Body of pancreas (tissue), 4 donors: ENCODE results near the gene PPP5C. TPM values are rescaled to one million over a fixed set of nuclear protein-coding genes. Genes with fewer than 3 reads are reported as not detected.

ENCODE experiments used
- ATAC-seq: fragments of 150-250 bp; one replicate; pipeline ENCODE4 v1.9.1; 2016
- DNase-seq, 4 donors: peaks; one replicate each; pipeline ENCODE4 v3.0.0-alpha.2; 2019
- H3K27ac ChIP-seq, 4 donors: fragments of 200-600 bp; sonication (generic); 1 replicate in 3 of 4; 2 replicates in 1 of 4; pipeline versions ENCODE4 v1.5.1 to v1.6.1; 2016 to 2019; ENCODE audit warnings: mild to moderate bottlenecking in 1 of 4, mixed read lengths in 1 of 4, moderate library complexity in 1 of 4
- H3K27me3 ChIP-seq, 2 donors: fragments of 200-600 bp; sonication (generic); one replicate each; pipeline ENCODE4 v1.6.0; 2016; ENCODE audit warnings: mild to moderate bottlenecking in 1 of 2
- H3K36me3 ChIP-seq, 2 donors: fragments of 200-600 bp; sonication (generic); replicated peaks in 1 of 2; 2 replicates each; pipeline ENCODE4 v1.5.1; 2016; ENCODE audit warnings: low read depth in 2 of 2; ENCODE audit not compliant: insufficient read depth in 1 of 2
- H3K4me1 ChIP-seq: fragments of 200-600 bp; sonication (generic); one replicate; pipeline ENCODE4 v1.6.0; 2016
- H3K4me3 ChIP-seq, 2 donors: fragments of 200-600 bp; sonication (generic); 1 replicate in 1 of 2; 2 replicates in 1 of 2; pipeline ENCODE4 v1.5.1; 2016 to 2019
- H3K9me3 ChIP-seq, 3 donors: fragments of 200-600 bp; sonication (generic); 1 replicate in 2 of 3; 2 replicates in 1 of 3; pipeline ENCODE4 v1.5.1; 2016
- POLR2A ChIP-seq, 3 donors: fragments of 450-650 bp; IDR thresholded peaks; one replicate each; pipeline ENCODE4 v1.6.1; 2016; ENCODE audit warnings: antibody characterized with exemption in 3 of 3, mild to moderate bottlenecking in 2 of 3
- WGBS, 2 donors: methylation state at CpG; one replicate each; pipeline ENCODE4 v1.1.5; 2017; 5-methylcytosine and 5-hydroxymethylcytosine counted together
- intact Hi-C: fragments of 100-400 bp; cut with DNase I; formaldehyde crosslinking; loops from one replicate; pipeline ENCODE4 v1.15.1; 2023
- total RNA-seq, 2 donors: library from RNA; depleted of rRNA; stranded (reverse); fragments of >200 nt; gene quantifications; one replicate each; pipeline ENCODE4 v1.1.0, GENCODE V29; 2016
- TF ChIP-seq, protein P1 (sequence below), 7 experiments: fragments of 450-650 bp in 4 of 7; fragments of 200-600 bp in 3 of 7; sonication (generic) in 3 of 7; IDR thresholded peaks; one replicate each; pipeline ENCODE4 v1.5.1; 2016 to 2019; ENCODE audit warnings: antibody characterized with exemption in 7 of 7

The PPP5C gene
- total RNA-seq, 2 donors from 2014 or later, result 31.1 to 77.5 TPM

GRCh38 chr19:46299695-46300094 is 47.2 kb upstream of the PPP5C start:
- no peak for DNase-seq
- intact Hi-C loops, result no loop called here
- Histone ChIP-seq H3K27me3 (no peaks in the 10 kb centered on the region), H3K9me3 (no peaks in the 10 kb centered on the region), H3K27ac (peak overlapping the region; percentile 70 to 90 (median 84)), H3K4me1 (peaks cover 56% of the 10 kb centered on the region), H3K4me3 (no peak overlapping the region), H3K36me3 (no peaks in the 10 kb centered on the region)
- ATAC-seq, result no peak
- TF ChIP-seq POLR2A (IDR thresholded peaks at IDR 0.05), result no peak
- TF ChIP-seq, protein P1, sequence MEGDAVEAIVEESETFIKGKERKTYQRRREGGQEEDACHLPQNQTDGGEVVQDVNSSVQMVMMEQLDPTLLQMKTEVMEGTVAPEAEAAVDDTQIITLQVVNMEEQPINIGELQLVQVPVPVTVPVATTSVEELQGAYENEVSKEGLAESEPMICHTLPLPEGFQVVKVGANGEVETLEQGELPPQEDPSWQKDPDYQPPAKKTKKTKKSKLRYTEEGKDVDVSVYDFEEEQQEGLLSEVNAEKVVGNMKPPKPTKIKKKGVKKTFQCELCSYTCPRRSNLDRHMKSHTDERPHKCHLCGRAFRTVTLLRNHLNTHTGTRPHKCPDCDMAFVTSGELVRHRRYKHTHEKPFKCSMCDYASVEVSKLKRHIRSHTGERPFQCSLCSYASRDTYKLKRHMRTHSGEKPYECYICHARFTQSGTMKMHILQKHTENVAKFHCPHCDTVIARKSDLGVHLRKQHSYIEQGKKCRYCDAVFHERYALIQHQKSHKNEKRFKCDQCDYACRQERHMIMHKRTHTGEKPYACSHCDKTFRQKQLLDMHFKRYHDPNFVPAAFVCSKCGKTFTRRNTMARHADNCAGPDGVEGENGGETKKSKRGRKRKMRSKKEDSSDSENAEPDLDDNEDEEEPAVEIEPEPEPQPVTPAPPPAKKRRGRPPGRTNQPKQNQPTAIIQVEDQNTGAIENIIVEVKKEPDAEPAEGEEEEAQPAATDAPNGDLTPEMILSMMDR (IDR thresholded peaks at IDR 0.05), result no peak
- WGBS, 2 donors, result 46 to 57% methylated on average over 7 of the region's 7 CpGs

DNA sequence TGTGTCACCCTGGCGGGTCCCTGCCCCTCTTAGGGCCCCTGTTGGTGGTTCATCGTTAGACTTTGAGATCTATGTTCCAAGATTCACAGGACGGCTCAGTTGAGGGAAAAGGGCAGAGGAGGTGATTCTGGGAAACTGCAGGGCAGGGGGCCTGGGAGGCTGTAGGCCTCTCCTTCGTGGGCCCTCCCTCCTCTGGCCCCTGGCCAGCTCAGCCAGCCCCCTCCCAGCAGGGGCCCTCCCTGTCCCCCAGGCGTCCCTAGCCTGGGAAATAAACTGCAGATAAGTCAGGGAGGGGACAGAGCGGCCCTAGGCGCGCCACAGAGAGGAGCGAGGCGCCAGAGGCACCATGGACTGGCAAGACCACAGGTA is 43.6 kb upstream of the PPP5C start:
- no peak for ATAC-seq
- H3K27me3 ChIP-seq, result no peaks in the 10 kb centered on the region
- no peaks in the 10 kb centered on the region for H3K9me3 ChIP-seq
- no peak overlapping the region for H3K4me3 ChIP-seq
- no peak for DNase-seq
- H3K27ac ChIP-seq, result peak overlapping the region in 1 of 4 donors; percentile 41
- intact Hi-C loops, result no loop called here
- H3K36me3 ChIP-seq, result no peaks in the 10 kb centered on the region
- TF ChIP-seq, protein P1 (IDR thresholded peaks at IDR 0.05), result no peak
- TF ChIP-seq POLR2A (IDR thresholded peaks at IDR 0.05), result no peak
- peaks cover 41% of the 10 kb centered on the region for H3K4me1 ChIP-seq
- 74 to 82% methylated on average over 10 of the region's 10 CpGs for WGBS, 2 donors

GRCh38 chr19:46303691-46304397 is 43.0 kb upstream of the PPP5C start:
- no peak overlapping the region for H3K4me3 ChIP-seq
- 38% methylated on average over 51 to 56 of the region's 56 CpGs for WGBS, 2 donors
- H3K27me3 ChIP-seq, result no peaks in the 10 kb centered on the region
- no peaks in the 10 kb centered on the region for H3K36me3 ChIP-seq
- peak; percentile 30 for ATAC-seq
- TF ChIP-seq, protein P1 (IDR thresholded peaks at IDR 0.05), result no peak
- peak in 1 of 3 donors; percentile 31 for TF ChIP-seq POLR2A (IDR thresholded peaks at IDR 0.05)
- intact Hi-C loops, result no loop called here
- peak; percentile 75 to 86 (median 83) for DNase-seq
- peak overlapping the region in 1 of 4 donors; percentile 41 for H3K27ac ChIP-seq
- H3K9me3 ChIP-seq, result no peaks in the 10 kb centered on the region
- peaks cover 36% of the 10 kb centered on the region for H3K4me1 ChIP-seq

- Histone ChIP-seq H3K4me3 (no peak overlapping the region), H3K9me3 (no peaks in the 10 kb centered on the region), H3K36me3 (no peaks in the 10 kb centered on the region), H3K27ac (no peak overlapping the region), H3K27me3 (no peaks in the 10 kb centered on the region), H3K4me1 (peaks cover 9% of the 10 kb centered on the region)
- DNase-seq (no peak), ATAC-seq (no peak)
- intact Hi-C loops, result no loop called here
- WGBS, 2 donors, result 96 to 100% methylated on average over 3 of the region's 3 CpGs
- no peak for TF ChIP-seq POLR2A (IDR thresholded peaks at IDR 0.05)
- TF ChIP-seq, protein P1 (IDR thresholded peaks at IDR 0.05), result no peak
These were observed 40.4 kb upstream of the PPP5C start for GRCh38 chr19:46306501-46306900.

GRCh38 chr19:46308510-46308909 is 38.4 kb upstream of the PPP5C start:
- Histone ChIP-seq H3K36me3 (no peaks in the 10 kb centered on the region), H3K9me3 (no peaks in the 10 kb centered on the region), H3K4me3 (no peak overlapping the region), H3K27ac (no peak overlapping the region), H3K4me1 (peaks cover 5% of the 10 kb centered on the region), H3K27me3 (no peaks in the 10 kb centered on the region)
- no peak for ATAC-seq
- 86% methylated on average over 15 of the region's 15 CpGs; no CpG with 5 or more reads in 1 of the 2 donors for WGBS, 2 donors
- no peak for DNase-seq
- intact Hi-C loops, result no loop called here
- TF ChIP-seq, protein P1 (IDR thresholded peaks at IDR 0.05), result no peak
- no peak for TF ChIP-seq POLR2A (IDR thresholded peaks at IDR 0.05)
